KMS-11 (cell line): ENCODE results near the gene CMPK1.

Source experiments
- H2AFZ ChIP-seq: fragments of 200-600 bp; sonication (generic); 2 replicates; pipeline ENCODE4 v1.6.1; 2016; ENCODE audit warnings: antibody characterized with exemption, mixed run types, low read depth
- H3K27ac ChIP-seq: fragments of 200-600 bp; sonication (generic); 2 replicates; pipeline ENCODE4 v1.6.1; 2016; ENCODE audit warnings: mild to moderate bottlenecking, mixed run types
- H3K27me3 ChIP-seq: fragments of 200-600 bp; sonication (generic); 2 replicates; pipeline ENCODE4 v1.6.1; 2017; ENCODE audit warnings: mild to moderate bottlenecking, low read depth, mixed run types, moderate library complexity; ENCODE audit not compliant: insufficient read depth
- H3K36me3 ChIP-seq: fragments of 200-600 bp; sonication (generic); 2 replicates; pipeline ENCODE4 v1.6.1; 2017; ENCODE audit warnings: mild to moderate bottlenecking, mixed run types; ENCODE audit not compliant: insufficient read depth
- H3K4me1 ChIP-seq: fragments of 200-600 bp; sonication (generic); 2 replicates; pipeline ENCODE4 v1.6.1; 2016; ENCODE audit warnings: mild to moderate bottlenecking, low read depth, mixed run types; ENCODE audit not compliant: poor library complexity, severe bottlenecking
- H3K4me2 ChIP-seq: fragments of 200-600 bp; sonication (generic); 2 replicates; pipeline ENCODE4 v1.7.0; 2016; ENCODE audit warnings: mild to moderate bottlenecking, mixed run types
- H3K4me3 ChIP-seq: fragments of 200-600 bp; sonication (generic); IDR thresholded peaks from 2 replicates; pipeline ENCODE4 v1.6.1; 2017; ENCODE audit warnings: low read depth, low read length, mixed read lengths; ENCODE audit not compliant: insufficient read depth
- H3K79me2 ChIP-seq: fragments of 200-600 bp; sonication (generic); 2 replicates; pipeline ENCODE4 v1.6.1; 2016; ENCODE audit warnings: low read depth, mixed run types; ENCODE audit not compliant: insufficient read depth
- H3K9ac ChIP-seq: fragments of 200-600 bp; sonication (generic); 2 replicates; pipeline ENCODE4 v1.6.1; 2016; ENCODE audit warnings: mild to moderate bottlenecking, mixed run types
- H4K20me1 ChIP-seq: fragments of 200-600 bp; sonication (generic); 2 replicates; pipeline ENCODE4 v1.6.1; 2016; ENCODE audit warnings: mild to moderate bottlenecking, mixed run types; ENCODE audit not compliant: insufficient read depth
- TF ChIP-seq, protein P1 (sequence below): fragments of 200-600 bp; sonication (generic); conservative IDR thresholded peaks from 2 replicates; pipeline ENCODE4 v1.6.1; 2017; ENCODE audit warnings: low read depth, mild to moderate bottlenecking, antibody characterized with exemption, low read length, moderate library complexity, mixed read lengths

The CMPK1 gene

DNA sequence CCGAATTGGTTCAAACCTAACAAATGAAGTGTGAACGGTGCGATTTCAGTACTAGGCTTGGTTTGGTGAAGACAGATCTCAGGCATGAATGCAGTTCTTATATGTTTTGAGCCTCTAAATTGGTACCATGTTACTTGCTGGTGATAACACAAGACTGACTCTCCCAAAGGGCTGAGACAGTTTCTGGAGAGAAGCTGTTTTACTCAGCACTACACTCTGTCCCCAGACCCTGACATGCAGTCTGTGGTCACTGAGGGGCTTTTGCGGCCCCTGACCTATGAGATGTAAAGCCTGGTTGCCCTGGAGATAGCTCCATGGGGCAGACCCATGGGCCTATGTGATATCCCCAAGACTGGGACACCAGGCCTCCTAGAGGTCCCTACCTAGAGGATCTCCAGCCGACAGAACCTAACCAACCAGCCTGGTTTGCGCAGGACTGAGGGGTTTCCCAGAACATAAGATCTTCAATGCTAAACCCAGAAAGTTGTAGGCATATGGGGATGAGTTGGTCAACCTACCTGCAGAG lies 63.1 kb downstream of the CMPK1 start:
- H3K79me2 ChIP-seq = no peaks in the 10 kb centered on the region
- H3K27me3 ChIP-seq = no peaks in the 10 kb centered on the region
- TF ChIP-seq, protein P1, sequence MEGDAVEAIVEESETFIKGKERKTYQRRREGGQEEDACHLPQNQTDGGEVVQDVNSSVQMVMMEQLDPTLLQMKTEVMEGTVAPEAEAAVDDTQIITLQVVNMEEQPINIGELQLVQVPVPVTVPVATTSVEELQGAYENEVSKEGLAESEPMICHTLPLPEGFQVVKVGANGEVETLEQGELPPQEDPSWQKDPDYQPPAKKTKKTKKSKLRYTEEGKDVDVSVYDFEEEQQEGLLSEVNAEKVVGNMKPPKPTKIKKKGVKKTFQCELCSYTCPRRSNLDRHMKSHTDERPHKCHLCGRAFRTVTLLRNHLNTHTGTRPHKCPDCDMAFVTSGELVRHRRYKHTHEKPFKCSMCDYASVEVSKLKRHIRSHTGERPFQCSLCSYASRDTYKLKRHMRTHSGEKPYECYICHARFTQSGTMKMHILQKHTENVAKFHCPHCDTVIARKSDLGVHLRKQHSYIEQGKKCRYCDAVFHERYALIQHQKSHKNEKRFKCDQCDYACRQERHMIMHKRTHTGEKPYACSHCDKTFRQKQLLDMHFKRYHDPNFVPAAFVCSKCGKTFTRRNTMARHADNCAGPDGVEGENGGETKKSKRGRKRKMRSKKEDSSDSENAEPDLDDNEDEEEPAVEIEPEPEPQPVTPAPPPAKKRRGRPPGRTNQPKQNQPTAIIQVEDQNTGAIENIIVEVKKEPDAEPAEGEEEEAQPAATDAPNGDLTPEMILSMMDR = no peak
- no peak overlapping the region for H3K4me2 ChIP-seq
- no peaks in the 10 kb centered on the region for H3K4me1 ChIP-seq
- no peak overlapping the region for H2AFZ ChIP-seq
- H3K9ac ChIP-seq = no peak overlapping the region
- H4K20me1 ChIP-seq = no peaks in the 10 kb centered on the region
- H3K27ac ChIP-seq = no peak overlapping the region
- no peak overlapping the region for H3K4me3 ChIP-seq
- H3K36me3 ChIP-seq = no peaks in the 10 kb centered on the region

DNA sequence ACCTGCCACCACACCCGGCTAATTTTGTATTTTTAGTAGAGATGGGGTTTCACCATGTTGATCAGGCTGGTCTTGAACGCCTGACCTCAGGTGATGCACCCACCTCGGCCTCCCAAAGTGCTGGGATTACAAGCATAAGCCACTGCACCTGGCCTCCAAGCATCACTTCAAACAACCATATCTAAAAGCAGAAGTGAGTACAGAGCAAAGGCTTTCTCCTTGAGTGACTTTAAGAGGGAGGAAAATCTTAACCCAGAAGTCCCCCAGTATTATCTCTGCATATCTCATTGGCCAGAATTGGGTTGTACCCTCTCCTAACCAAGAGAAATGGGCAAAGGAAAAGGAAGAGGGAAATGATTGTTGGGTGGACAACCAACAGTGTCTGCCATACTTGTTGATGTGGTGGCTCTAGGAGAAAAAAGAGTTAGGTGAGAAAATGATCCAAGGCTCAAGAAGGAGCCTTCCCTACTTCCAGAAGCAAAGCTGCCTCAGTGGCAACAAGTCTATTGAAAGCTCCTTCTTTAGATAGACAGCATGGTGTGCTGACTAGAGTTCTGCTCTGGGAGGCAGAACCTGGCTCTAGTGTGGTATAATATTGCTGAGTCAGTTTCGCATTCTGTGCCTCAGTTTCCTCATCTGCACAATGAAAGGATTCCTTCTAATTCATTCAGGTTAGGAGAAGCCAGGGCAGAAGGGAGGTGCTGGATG lies 65.7 kb downstream of the CMPK1 start:
- Histone ChIP-seq H3K79me2 (no peaks in the 10 kb centered on the region), H3K27ac (no peak overlapping the region), H4K20me1 (no peaks in the 10 kb centered on the region), H3K36me3 (no peaks in the 10 kb centered on the region), H3K4me2 (no peak overlapping the region), H3K4me3 (no peak overlapping the region), H3K9ac (no peak overlapping the region), H3K4me1 (no peaks in the 10 kb centered on the region), H3K27me3 (no peaks in the 10 kb centered on the region), H2AFZ (no peak overlapping the region)
- TF ChIP-seq, protein P1 = no peak

DNA sequence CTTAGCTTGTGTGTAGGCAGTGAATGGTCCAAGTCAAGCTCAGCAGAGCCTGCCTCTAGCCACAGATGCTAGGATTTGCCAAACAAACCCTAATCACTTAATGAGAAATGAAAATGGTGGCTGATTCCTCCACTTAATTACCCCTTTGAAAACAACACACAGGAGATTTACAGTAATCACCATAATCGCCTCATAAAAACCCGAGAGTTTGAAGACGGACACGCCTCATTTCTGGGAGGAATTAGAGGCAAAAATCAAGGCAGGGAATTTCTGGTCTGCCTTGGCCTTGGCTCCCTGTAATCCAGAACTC lies 66.2 kb downstream of the CMPK1 start:
- H4K20me1 ChIP-seq = no peaks in the 10 kb centered on the region
- no peaks in the 10 kb centered on the region for H3K27me3 ChIP-seq
- H3K4me3 ChIP-seq = no peak overlapping the region
- no peak overlapping the region for H3K9ac ChIP-seq
- no peaks in the 10 kb centered on the region for H3K79me2 ChIP-seq
- H3K27ac ChIP-seq = no peak overlapping the region
- no peaks in the 10 kb centered on the region for H3K36me3 ChIP-seq
- no peak overlapping the region for H3K4me2 ChIP-seq
- H3K4me1 ChIP-seq = no peaks in the 10 kb centered on the region
- H2AFZ ChIP-seq = no peak overlapping the region
- TF ChIP-seq, protein P1 = no peak

DNA sequence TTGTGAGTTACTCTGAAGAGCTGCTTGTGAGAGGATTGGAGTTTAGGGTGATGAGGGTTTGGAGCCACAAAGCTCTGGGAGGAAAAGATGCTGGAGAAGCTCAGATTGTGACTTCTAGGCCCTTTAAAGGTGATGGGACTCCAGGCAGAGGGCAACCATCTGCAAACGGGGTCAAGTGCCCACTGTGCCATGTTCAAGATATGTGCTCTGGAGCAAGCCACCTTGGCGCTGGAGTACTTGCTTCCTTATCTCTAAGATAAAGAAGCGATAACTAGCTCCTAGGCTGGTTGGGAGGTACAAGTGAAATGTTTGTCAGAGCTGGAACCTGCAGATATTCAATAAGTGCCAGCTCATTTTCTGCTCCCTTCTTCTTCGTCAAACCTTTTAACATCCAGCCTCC lies 68.2 kb downstream of the CMPK1 start:
- TF ChIP-seq, protein P1 = no peak
- H3K27ac ChIP-seq = no peak overlapping the region
- H2AFZ ChIP-seq = no peak overlapping the region
- H3K4me2 ChIP-seq = no peak overlapping the region
- no peaks in the 10 kb centered on the region for H4K20me1 ChIP-seq
- no peaks in the 10 kb centered on the region for H3K79me2 ChIP-seq
- no peaks in the 10 kb centered on the region for H3K27me3 ChIP-seq
- H3K9ac ChIP-seq = no peak overlapping the region
- H3K4me3 ChIP-seq = no peak overlapping the region
- no peaks in the 10 kb centered on the region for H3K36me3 ChIP-seq
- H3K4me1 ChIP-seq = no peaks in the 10 kb centered on the region
